GM12865 (cell line): ENCODE measurements around the gene APBA2.

Source experiments
- DNase-seq: peaks from one replicate; pipeline ENCODE4 v3.0.0; 2010; ENCODE audit warnings: low read depth
- H3K4me3 ChIP-seq: 2 replicates; pipeline ENCODE4 v1.5.1; 2011; ENCODE audit warnings: mild to moderate bottlenecking, low read depth, low read length, control low read depth
- CTCF ChIP-seq: IDR thresholded peaks from 2 replicates; pipeline ENCODE4 v1.5.1; 2011; ENCODE audit warnings: low read length, control low read depth, low read depth, inconsistent platforms; ENCODE audit not compliant: insufficient read depth; ENCODE audit errors: missing control alignments

Gene APBA2

GRCh38 chr15:28969511-28970085 lies 83.8 kb downstream of the APBA2 start:
- TF ChIP-seq CTCF, result no peak
- no peak overlapping the region for H3K4me3 ChIP-seq
- DNase-seq, result no peak

GRCh38 chr15:28974142-28974541 lies 88.4 kb downstream of the APBA2 start:
- DNase-seq, result no peak
- H3K4me3 ChIP-seq, result no peak overlapping the region
- TF ChIP-seq CTCF, result no peak

- H3K4me3 ChIP-seq, result no peak overlapping the region
- peak; percentile 56 for DNase-seq
- peak; percentile 73 for TF ChIP-seq CTCF
Measured at GRCh38 chr15:28975766-28976179, 90.0 kb downstream of the APBA2 start.

- TF ChIP-seq CTCF, result no peak
- no peak overlapping the region for H3K4me3 ChIP-seq
- no peak for DNase-seq
Measured at GRCh38 chr15:28977377-28978010, 91.7 kb downstream of the APBA2 start.

GRCh38 chr15:28978011-28978378 lies 92.2 kb downstream of the APBA2 start:
- TF ChIP-seq CTCF, result no peak
- no peak for DNase-seq
- H3K4me3 ChIP-seq, result no peak overlapping the region

GRCh38 chr15:28978661-28979060 lies 92.9 kb downstream of the APBA2 start:
- no peak for TF ChIP-seq CTCF
- no peak for DNase-seq
- H3K4me3 ChIP-seq, result no peak overlapping the region
